ENCODE results near the gene GALNT2.

GALNT2 gene

DNA sequence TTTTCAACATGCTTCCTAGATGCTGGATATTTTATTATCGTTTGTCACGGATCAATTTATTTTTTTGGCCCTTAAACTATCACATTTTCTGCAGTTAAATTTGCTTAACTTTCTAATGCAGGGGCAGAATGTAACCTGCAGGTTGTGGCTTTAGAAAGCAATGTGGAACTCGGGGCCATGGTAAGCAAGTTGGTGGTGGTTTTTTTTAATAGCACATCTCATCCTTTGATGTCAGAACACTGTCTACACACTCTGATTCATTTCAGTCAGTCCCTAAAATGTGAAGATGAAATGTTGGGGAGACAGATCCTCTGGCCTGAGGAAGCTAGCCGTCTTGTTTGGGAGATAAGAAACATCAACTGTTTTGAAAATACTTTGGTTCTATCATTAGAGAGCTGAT lies 89.5 kb downstream of the GALNT2 start:
- no peak for TF ChIP-seq ISL1 (CRISPR knock-in tag; IDR thresholded peaks at IDR 0.05)
- TF ChIP-seq CSDC2 (CRISPR knock-in tag; IDR thresholded peaks at IDR 0.05) = no peak
- TF ChIP-seq, protein P1, sequence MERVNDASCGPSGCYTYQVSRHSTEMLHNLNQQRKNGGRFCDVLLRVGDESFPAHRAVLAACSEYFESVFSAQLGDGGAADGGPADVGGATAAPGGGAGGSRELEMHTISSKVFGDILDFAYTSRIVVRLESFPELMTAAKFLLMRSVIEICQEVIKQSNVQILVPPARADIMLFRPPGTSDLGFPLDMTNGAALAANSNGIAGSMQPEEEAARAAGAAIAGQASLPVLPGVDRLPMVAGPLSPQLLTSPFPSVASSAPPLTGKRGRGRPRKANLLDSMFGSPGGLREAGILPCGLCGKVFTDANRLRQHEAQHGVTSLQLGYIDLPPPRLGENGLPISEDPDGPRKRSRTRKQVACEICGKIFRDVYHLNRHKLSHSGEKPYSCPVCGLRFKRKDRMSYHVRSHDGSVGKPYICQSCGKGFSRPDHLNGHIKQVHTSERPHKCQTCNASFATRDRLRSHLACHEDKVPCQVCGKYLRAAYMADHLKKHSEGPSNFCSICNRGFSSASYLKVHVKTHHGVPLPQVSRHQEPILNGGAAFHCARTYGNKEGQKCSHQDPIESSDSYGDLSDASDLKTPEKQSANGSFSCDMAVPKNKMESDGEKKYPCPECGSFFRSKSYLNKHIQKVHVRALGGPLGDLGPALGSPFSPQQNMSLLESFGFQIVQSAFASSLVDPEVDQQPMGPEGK (CRISPR knock-in tag; IDR thresholded peaks at IDR 0.05; ENCODE audit: borderline replicate concordance) = no peak
- TF ChIP-seq ARNTL (CRISPR knock-in tag; IDR thresholded peaks at IDR 0.05; ENCODE audit: borderline replicate concordance, low read depth) = no peak
- no peak for TF ChIP-seq SNAI2 (CRISPR knock-in tag; IDR thresholded peaks at IDR 0.05)
- no peak for ATAC-seq

DNA sequence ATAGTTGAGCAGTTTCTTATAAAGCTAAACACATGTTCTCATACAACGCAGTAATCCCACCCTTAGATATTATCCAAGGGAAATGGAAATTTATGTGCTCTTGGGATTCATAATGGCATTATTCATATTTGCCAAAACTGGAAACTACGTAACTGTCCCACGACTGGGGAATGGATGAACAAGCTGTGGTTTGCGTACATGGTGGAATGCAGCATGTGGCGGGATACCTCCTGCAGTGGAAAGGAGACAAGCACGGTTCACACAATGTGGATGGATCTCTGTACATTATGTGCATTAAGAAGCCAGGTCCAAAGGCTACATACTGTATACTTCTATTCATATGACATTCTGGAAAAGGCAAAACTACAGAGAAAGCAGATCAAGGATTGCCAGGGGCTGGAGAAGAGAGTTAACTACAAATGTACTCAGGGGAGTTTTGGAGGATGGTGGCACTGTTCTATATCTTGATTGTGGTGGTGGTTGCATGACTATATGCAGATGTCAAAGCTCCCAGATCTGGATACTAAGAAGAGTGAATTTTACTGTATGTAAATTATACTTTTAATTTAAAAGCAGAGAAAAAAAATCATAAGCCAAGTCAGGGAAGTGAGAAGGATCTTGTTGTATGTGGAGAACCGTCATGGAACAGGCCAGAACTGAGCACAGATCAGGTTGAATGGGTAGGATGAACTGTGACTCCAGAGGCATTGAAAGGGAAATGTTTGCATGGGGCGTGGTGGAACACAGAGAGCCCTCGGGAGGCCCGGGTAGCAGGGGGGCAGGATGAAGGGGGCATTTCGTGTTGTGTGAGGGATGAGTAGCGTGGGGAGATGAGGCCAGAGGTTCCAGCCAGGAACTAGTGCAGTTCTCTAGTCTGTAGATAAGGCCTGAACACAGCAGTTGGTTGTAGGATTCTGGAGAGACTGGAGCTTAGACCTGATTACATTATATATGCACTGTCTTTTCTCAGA lies 90.7 kb downstream of the GALNT2 start:
- no peak; the same call in 1 of the 3 replicates for ATAC-seq
- TF ChIP-seq ZNF70 (CRISPR knock-in tag; IDR thresholded peaks at IDR 0.05) (no peak), TOX (CRISPR knock-in tag; IDR thresholded peaks at IDR 0.05; ENCODE audit: borderline replicate concordance) (no peak), ZC3H10 (CRISPR knock-in tag; IDR thresholded peaks at IDR 0.05) (no peak), ISL1 (CRISPR knock-in tag; IDR thresholded peaks at IDR 0.05) (no peak), ZFP3 (CRISPR knock-in tag; IDR thresholded peaks at IDR 0.05) (no peak)
- TF ChIP-seq, protein P2, sequence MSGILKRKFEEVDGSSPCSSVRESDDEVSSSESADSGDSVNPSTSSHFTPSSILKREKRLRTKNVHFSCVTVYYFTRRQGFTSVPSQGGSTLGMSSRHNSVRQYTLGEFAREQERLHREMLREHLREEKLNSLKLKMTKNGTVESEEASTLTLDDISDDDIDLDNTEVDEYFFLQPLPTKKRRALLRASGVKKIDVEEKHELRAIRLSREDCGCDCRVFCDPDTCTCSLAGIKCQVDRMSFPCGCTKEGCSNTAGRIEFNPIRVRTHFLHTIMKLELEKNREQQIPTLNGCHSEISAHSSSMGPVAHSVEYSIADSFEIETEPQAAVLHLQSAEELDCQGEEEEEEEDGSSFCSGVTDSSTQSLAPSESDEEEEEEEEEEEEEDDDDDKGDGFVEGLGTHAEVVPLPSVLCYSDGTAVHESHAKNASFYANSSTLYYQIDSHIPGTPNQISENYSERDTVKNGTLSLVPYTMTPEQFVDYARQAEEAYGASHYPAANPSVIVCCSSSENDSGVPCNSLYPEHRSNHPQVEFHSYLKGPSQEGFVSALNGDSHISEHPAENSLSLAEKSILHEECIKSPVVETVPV (CRISPR knock-in tag; IDR thresholded peaks at IDR 0.05) = no peak

DNA sequence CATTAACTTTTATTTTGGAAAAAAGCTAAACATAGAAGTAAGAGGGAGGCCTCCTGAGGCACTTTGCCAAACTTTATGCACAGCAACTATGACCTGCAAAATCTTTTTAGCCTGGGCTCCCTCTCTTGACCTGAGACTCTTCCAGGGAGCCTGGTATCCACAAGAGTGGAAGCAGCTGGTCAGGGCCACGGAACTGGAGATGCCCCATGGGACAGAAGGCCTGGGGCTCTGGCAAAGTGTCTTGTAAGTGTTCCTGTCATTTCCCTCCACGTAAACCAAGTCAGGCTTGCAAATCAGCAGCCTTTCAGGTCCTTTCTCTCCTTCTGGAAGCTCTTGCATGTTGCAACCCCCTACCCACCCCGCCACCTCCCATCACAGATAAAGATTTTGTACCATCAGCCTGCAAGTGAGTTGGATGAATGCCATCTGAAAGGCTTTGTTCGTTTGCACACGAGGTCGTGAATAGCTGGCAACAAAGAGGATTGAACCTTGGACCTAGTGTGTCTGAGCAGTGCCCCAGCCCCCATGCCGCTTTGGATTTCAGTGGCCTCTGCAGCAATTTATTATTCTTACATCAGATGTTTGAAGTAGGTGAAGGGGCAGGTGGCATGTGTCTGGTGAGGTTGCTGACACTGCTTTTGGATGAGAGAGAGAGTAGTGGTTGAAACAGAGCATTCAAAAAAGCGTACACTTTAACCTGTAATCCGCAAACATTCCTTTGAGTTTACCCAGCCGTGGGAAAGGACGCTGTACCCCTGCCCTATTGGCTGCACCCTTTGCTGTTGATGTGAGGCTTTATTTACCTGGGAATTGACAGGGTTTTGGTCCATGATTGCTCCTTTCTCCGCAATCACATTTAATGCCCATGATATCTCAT lies 91.6 kb downstream of the GALNT2 start:
- TF ChIP-seq ZFP30 (CRISPR knock-in tag; IDR thresholded peaks at IDR 0.05) = no peak
- no peak for TF ChIP-seq RARB (CRISPR knock-in tag; IDR thresholded peaks at IDR 0.05)
- TF ChIP-seq, protein P2 (CRISPR knock-in tag; IDR thresholded peaks at IDR 0.05) = no peak
- TF ChIP-seq ZFP3 (CRISPR knock-in tag; IDR thresholded peaks at IDR 0.05) = no peak
- TF ChIP-seq ARNTL (CRISPR knock-in tag; IDR thresholded peaks at IDR 0.05; ENCODE audit: borderline replicate concordance, low read depth) = no peak
- no peak for TF ChIP-seq SNAI2 (CRISPR knock-in tag; IDR thresholded peaks at IDR 0.05)
- no peak for TF ChIP-seq GLIS3 (CRISPR knock-in tag; IDR thresholded peaks at IDR 0.05)
- TF ChIP-seq, protein P3, sequence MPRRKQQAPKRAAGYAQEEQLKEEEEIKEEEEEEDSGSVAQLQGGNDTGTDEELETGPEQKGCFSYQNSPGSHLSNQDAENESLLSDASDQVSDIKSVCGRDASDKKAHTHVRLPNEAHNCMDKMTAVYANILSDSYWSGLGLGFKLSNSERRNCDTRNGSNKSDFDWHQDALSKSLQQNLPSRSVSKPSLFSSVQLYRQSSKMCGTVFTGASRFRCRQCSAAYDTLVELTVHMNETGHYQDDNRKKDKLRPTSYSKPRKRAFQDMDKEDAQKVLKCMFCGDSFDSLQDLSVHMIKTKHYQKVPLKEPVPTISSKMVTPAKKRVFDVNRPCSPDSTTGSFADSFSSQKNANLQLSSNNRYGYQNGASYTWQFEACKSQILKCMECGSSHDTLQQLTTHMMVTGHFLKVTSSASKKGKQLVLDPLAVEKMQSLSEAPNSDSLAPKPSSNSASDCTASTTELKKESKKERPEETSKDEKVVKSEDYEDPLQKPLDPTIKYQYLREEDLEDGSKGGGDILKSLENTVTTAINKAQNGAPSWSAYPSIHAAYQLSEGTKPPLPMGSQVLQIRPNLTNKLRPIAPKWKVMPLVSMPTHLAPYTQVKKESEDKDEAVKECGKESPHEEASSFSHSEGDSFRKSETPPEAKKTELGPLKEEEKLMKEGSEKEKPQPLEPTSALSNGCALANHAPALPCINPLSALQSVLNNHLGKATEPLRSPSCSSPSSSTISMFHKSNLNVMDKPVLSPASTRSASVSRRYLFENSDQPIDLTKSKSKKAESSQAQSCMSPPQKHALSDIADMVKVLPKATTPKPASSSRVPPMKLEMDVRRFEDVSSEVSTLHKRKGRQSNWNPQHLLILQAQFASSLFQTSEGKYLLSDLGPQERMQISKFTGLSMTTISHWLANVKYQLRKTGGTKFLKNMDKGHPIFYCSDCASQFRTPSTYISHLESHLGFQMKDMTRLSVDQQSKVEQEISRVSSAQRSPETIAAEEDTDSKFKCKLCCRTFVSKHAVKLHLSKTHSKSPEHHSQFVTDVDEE (CRISPR knock-in tag; IDR thresholded peaks at IDR 0.05) = no peak
- TF ChIP-seq, protein P4, sequence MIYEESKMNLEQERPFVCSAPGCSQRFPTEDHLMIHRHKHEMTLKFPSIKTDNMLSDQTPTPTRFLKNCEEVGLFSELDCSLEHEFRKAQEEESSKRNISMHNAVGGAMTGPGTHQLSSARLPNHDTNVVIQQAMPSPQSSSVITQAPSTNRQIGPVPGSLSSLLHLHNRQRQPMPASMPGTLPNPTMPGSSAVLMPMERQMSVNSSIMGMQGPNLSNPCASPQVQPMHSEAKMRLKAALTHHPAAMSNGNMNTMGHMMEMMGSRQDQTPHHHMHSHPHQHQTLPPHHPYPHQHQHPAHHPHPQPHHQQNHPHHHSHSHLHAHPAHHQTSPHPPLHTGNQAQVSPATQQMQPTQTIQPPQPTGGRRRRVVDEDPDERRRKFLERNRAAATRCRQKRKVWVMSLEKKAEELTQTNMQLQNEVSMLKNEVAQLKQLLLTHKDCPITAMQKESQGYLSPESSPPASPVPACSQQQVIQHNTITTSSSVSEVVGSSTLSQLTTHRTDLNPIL (CRISPR knock-in tag; IDR thresholded peaks at IDR 0.05; ENCODE audit: low read depth) = no peak
- no peak for TF ChIP-seq ISL1 (CRISPR knock-in tag; IDR thresholded peaks at IDR 0.05)
- no peak for TF ChIP-seq CSDC2 (CRISPR knock-in tag; IDR thresholded peaks at IDR 0.05)
- TF ChIP-seq OSR1 (CRISPR knock-in tag; IDR thresholded peaks at IDR 0.05) = no peak

More for the DNA sequence above, 91.6 kb downstream of the GALNT2 start:
- ATAC-seq = no peak
